GM21786 (cell line): ENCODE measurements around the gene TTC28.

Experiments
- ATAC-seq: cut with Tn5 transposase; IDR thresholded peaks from one replicate; pipeline ENCODE4 v1.9.1; 2021; ENCODE audit not compliant: unreplicated experiment

The TTC28 gene

DNA sequence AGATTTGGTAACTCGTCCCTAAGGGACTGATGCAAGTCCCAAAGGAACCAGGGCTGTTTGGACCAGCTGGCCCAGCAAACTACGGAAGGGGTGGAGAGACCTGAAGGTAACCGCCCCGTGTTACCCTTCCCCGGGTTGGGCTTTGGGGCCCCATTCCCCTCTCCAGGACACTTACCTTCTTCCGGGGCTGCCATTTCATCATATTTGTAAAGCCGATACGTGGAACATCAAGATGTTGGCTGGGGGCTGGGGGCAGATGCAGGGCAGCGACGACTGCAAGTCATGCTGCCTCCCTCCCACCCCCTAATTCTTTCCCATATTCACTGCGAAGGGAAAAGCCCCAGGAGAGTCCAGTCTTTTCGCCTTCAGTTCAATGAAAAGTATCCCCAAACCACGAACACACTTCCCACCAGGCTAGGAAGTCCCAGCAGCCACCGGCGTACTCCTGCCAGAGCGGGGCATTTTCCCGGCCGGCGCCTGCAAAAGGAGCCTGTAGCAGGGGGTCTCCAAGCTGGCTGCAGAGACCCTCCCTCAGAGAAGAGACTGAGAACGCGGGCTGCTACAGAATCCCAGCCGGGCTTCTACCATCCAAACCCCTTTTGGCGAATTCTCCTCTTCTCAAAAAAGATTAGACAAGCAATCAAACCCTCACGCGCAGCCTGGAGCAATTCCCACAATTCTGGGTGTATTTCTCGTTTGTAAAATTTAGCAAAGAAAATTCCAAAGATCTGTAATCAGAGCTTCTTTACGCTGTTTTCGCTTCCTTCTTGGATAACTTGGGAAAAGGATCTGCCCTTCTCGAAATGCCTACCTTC lies 236.7 kb downstream of the TTC28 start:
- no peak for ATAC-seq

DNA sequence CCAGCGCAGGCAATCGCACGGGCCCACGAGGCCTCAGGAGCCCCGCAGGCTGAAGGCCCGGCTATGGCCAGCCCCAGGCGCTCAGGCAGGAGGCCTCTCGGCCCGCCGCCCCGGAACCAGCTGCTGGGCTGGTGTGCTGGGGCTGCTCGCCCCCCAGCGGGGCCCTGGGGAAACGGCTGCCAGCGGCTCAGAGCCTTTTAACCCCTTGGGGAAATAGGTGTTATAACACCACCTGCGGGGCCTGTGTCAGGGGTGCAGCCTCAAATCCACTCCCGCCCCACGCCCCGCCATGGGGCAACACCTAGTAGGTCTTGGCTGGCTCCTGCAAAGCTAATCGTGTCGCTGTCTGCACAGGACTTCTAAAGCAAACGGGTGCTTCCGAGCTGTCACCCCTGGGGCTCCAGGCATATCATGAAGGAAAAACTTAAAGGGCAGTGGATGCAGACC lies 237.4 kb downstream of the TTC28 start:
- ATAC-seq, result no peak

DNA sequence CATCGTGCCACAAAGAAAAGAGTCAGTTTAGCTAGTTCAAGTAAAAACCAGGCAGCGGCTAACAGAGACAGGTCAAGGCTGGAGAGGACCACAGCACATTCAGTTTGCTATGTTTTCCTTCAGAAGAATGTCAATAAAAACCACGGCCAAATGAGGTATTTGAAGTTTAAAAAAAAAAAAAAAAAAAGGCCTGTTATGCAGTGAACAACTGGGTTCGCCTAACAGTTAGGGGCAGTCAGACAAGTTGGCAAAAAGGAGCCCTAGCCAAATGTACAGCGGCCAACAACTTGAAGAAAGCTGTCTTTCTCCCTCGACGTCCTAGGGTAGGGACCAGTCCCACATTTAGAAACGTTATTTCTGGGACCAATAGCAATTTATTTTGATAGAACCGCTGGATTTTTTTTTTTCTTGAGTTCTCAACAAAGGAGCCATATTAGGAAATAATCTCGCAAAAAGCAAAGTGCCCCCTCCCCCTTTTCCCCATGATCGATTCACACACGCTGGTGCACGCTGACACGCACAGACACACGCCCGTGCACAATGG lies 237.8 kb downstream of the TTC28 start:
- ATAC-seq, result no peak

DNA sequence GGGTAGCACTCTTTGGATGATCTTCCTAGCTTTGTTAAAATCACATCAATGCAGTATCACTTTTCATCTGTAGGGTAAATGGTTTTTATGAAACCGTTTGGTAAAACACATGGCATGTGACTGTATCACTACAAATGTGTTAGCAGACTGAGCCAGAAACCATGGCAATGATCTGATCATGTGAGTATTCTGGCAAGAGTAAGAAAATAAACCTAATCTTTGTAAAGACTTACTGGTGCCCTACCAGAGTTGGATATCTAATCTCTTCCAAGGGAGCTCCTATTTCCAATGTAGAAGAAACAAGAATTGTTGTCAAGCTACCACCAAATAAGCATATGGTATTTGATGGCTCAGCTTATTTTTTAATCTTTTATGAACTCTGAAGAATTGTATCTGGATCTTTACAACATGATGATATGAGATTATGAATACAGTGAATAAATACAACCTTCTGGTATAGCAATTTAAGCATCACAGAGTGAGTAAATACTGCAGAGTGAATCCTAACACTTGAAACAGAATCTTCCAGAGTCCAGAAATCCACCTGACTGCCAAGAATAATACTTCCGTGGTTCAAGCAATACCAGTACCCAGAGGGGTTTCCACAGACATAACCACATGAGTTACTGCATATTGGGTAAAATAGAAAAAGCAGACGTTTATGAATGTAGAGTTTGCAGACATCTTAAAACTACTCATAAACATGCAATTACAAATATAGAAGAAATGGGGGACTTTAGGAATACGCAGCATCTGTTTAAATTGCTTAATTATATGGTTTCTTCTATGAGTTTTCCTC lies 238.8 kb downstream of the TTC28 start:
- ATAC-seq, result no peak

DNA sequence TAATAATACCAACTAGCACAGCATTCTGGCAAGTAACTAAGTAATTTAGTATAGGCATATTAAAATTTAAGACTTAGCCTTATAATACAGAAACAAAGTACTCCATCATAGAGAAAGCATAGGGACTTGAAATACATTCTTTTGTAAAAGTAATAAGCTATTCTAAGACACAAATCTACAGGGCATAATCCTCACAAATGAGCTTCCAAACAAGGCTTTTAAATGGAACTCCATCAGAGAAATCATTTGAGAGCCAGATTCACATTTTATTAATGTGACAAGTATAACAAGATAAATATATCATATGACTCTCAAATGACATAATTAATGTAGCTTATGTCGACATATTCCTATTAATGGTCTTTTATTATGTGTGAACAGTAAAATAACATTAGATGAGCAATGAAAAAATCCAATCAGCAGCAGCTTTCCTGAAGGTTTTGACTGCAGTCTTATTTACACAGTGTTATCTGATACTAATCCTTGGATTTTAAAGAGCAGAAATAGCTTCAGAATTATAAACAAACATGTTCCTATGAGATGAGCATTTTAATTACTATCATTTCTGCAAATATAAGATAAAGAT lies 241.4 kb downstream of the TTC28 start:
- no peak for ATAC-seq

DNA sequence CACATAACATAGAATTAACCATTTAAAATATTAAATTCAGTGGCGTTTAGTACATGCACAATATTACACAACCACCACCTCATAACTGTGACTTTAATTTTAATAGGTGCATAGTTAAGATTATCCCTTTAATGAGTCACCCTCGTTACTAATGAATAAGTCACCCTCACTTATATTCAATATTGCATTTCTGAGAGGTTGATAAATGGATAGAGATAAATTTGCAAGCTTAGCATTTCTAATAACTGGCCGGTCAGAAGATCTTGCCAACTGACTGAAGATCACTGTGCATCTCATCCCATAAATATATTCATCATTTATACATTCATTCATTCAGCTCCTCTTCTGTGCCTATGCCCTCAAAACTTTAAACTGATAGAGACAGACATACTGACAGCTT lies 243.7 kb downstream of the TTC28 start:
- ATAC-seq, result no peak

DNA sequence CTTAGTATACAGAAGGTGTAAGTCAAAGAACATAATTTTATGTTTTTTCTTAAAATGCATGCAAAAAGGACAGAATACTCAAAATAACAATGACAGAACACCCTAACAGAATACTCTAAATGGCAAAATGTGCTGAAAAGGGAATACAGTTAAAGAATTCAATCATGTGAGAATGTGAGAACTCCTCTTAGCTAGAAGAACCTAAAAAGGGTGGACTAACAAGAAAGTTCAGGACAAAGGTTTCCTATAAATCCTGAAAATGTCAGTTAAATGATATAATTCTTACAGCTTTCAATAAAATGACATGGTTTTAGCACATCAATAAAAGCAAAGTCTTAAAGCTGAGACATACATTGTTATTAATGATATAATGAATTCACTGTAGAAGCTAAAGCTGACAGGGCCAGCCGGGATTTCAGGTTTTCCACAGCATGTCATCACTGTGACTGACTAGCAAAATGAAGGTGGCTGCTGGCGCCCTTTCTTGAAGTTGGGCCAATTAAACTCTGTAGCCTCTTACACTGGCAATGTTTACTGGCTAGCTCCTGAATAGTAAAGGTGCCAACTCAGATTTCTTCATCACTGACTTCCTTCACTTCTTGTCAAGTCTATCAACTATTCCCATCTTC lies 244.4 kb downstream of the TTC28 start:
- no peak for ATAC-seq

DNA sequence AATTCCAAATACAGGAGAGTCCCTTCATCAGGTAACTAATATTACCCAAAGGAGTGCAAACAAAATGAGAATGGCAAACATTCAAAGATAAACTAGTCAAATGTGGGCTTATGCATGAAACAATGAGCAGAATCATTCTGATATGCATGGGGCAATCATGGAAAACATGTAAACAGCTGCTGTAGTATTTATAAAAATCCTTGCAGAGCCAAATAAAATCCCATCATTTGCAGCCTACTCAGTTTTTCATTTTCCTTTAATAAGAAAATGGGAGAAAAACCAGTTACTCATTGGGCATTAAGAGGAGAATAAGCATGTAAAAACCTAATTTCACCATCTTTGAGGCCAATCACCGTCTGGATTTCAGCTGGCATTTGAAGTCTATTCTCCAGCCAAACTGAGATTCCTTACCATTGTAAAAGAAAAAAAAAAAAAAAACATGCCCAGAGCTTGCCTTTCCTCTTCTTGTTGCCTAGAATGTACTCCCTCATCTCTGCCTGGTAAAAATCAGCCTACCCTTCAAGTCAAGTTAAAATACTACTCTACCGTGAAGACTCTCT lies 249.1 kb downstream of the TTC28 start:
- no peak for ATAC-seq

DNA sequence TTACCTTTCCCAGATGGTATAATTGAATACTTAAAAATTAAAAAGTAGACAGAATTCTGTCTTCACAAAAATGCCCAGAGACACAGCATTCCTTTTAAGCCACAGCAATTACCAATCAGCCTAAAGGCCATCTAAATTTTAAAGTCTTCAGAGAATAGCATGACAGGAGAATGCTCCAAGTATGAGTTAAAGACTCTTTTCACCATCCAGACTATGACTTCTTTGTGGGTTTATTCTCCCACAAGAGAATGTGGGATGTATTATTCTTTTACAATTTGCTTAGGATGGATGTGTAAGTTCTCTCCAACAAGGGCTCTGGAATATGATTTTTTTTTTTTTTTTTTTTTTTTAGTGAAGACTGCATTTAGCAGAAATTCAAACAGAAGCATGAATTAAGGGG lies 249.9 kb downstream of the TTC28 start:
- ATAC-seq, result no peak

DNA sequence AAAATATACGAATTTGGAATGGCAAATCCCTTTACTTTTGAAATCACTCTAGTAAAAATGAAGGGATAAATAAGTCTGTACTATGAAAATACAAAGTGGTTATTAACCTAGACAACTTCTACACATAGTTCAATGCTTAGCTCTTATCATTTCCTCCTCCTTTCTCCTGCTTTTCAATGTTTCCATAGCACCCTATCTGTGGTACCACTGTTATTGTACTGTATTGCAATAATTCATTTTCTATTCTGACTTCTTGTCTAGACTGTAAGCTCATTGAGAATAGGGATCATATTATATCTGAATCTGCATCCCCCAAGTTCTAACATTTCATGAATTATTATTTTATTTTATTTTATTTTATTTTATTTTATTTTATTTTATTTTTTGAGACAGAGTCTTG lies 251.4 kb downstream of the TTC28 start:
- no peak for ATAC-seq

DNA sequence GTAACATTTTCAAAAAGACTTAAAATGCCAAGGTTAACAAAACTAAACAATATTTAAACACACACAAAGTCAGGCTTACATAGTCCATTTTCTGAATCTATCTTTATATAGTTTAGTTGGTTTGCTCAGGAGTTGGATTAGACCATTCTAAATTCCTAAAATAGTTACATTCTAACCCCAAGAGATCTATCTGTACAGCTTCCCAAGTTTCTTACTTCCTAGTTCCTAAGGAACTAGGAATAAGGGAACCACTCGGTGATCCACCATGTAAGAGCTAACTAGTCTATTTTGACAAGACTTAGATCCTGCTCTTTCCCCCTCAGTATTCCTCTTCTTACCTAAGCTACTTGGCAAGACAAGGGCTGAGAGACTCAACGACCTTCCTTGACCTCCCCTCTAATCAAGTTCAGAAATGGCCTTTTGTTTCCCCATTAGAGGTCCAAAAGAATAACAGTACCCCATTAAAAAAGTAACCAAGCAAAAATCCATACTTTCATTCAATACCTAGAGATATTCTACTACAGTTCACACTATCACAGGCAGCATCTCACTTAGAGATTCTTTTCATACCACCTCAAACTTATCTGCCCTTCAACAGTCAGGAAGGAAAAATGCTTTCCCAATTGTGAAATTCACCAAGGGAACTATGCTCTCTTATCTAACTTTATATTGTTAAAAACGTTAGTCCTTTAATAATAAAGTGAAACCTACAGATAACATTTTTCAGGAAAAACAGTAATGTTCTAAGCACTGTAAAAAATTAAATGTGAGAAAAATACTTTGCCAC lies 253.1 kb downstream of the TTC28 start:
- ATAC-seq, result no peak

DNA sequence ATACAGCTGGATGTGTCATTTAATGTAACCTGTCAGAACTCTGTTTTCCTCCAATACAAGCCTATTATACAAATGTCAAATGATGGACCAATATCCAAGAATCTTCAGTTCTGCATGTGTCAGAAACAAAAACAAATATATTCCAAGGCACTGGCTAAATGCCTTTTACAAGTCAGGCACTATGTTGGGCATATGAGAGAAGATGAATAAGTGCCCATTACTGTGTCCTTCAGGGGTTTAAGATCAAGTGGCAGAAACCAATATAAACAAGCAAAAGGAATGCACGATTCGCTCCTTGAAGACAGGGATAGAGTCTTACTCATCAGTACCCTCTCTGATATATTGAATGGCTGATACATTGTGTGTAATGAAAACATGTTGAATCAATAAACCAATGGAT lies 254.4 kb downstream of the TTC28 start:
- no peak for ATAC-seq

DNA sequence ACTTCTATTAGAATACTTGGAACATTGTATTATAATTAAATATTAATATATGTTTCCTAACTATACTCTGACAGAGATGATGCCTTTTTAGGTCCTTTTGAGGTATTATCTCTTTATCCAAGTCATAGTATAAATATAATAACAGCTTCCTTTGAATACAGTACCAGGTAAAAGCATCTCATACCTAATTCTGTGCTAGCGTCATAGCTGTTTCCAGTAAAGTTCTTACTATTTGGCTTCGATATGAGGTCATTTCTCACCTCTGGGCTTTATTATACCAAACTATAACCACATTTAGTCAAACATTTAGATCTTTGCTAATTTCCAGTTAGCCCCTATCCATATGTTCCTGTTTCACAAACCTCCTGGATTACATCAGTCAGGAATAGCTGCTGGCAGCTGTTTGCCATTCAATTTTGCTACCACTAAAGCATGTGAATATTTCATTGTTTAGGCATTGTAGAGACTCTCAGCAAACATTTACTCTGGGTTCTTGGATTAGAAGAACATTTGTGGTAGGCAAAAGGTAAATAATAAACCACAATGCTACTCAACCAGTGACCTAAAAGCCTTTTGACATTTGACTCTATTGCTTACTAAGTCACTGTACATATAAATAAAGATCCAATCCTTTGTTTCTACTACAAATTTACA lies 255.1 kb downstream of the TTC28 start:
- no peak for ATAC-seq

DNA sequence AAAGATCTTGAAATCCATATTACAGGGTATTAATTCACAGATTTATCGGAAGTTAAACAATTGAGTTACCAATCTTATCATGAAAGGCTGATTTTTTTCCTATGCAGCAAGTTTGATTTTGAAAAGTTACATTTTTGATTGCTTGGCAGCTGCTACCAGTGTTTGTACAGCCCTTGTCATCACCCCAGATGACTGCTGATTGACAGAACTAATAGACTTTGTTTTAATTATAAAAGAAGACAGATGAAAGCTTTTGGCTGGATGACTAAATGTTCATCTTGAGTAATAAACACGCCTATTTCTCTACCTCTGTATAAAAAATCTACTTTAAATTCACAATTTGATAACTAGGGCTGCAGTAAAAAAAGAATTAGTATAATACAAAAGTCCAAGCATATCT lies 259.7 kb downstream of the TTC28 start:
- ATAC-seq, result no peak

DNA sequence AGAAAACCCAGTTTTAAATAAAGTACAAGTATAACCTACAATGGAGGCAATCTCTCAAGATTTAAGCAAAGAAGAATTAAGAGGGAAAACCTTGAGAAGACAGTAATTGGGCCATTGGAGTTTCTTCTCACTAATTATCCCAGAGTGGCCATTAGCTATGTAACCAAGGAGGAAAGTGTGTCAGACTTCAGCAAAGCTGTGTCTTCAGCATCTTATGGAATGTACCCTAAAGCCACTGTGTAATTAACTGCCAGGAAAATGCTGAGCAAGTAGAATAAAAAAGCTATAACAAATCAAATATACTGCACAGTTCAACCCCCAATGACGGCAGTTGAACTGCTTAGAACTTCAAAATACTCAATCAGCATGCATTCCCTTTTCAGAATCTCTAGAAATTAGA lies 261.6 kb downstream of the TTC28 start:
- ATAC-seq, result no peak

DNA sequence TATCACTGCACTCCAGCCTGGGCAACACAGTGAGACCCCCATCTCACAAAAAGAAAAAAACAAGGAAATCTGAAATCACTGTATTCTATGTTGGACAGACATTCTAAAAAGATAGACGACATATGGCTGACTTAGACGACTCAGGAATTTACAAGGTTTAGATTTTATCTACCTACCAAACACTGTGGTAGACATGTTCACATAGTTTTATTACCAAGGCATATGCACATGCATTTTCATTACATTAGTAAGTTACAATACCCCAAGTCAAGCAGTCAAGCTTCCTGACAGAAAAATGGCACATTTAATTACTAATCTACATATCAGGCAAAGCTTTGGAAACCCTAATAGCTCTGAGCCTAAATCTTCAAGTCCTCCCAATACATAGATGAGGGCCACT lies 262.2 kb downstream of the TTC28 start:
- no peak for ATAC-seq

DNA sequence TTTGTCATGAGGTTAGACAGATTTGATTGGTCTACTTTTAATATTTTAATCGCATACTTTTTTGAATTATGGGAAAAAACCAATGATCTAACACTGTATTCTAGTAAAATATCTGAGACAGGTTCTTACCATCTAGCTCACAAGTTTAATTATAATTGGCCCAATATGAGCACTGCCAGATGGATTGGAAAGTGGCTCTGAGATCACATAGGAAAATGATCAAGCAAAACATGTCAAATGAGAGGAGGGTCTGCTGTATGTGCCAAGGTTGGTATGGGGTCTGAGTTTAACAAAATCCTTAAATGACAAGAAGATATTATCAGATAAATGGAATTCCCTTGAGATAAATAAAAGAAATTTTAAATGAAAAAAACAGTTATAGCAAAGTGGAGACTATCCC lies 264.7 kb downstream of the TTC28 start:
- ATAC-seq, result no peak

DNA sequence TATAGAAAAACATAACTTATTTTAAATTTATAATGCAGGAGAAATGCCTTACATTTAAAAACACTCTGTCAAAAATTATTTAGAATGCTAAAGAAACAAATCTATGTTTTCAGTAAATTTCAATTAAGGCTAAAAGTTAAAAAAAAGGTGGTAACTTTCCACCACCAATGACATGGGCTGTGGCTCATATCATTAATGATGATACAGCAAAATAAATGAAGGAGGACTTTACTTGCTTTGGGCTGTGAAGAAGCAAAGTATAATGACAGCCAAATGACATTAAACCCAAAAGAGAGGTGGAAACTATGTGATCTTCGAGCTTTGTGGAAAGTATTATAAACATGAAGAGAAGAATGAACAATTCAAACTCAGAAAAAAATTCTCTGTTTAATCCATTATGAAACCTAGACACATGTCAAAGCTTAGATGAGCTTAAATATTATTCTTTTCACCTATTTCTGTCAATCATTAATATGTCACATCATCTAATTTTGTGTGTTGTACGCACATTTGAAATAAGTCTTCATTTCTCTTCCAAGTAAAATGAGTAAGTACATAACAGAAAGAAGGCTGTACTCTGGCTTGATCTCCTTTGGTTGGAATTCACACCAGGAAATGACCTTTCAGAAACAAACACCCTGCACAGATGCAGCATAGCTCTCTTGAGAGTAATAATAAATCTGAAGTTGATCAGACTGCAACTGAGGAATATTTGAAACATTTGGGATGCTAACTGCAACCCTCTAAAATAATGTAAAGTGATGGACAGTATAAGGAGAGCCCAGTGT lies 265.8 kb downstream of the TTC28 start:
- no peak for ATAC-seq

DNA sequence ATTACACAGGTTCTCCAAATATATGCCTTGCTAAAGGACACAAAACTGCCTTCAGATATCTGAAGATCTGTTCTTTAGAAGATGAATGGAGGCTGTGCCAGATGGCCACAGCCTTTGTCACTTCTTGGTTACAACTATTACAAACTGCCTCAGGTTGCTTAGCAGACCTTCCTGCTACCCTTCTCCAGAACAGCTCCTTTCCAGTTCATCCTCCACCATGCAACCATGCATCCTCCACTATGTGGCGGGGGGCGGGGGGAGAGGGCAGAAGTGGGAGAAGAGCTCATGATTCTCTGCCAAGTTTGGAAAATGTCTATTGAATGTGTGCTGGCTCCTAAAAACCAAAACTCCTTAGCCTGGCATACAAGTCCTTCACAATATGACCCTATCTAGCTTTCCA lies 267.5 kb downstream of the TTC28 start:
- ATAC-seq, result no peak
